ENCODE measurements around the gene CENPM. TPM values are rescaled to one million over a fixed set of nuclear protein-coding genes. Genes with fewer than 3 reads are reported as not detected.

Gene CENPM
- total RNA-seq, 4 donors from 2014 or later = not detected

DNA sequence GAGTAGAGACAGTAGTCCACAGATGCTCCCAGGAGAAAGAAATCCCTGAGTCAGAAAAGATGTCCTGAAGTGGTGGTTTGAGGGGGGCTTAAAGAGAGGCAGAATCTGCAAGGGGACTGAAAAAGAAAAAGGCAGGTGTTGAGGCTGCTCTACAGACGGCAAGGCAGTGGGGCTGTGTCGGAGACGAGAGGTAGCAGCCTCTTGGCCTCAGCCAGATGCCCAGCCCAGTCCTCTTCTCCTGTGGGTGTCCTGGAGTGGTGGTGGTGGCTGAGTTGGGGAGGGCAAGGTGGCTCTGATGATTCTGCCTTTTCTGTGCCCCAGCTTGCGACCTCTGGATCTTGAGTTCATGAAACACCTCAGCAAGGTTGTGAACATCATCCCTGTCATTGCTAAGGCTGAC, 42.3 kb upstream of the CENPM start:
- H3K27ac ChIP-seq (replicated peaks in 1 of 4) = no peak overlapping the region
- H3K4me1 ChIP-seq = no peaks in the 10 kb centered on the region
- TF ChIP-seq, protein P1, sequence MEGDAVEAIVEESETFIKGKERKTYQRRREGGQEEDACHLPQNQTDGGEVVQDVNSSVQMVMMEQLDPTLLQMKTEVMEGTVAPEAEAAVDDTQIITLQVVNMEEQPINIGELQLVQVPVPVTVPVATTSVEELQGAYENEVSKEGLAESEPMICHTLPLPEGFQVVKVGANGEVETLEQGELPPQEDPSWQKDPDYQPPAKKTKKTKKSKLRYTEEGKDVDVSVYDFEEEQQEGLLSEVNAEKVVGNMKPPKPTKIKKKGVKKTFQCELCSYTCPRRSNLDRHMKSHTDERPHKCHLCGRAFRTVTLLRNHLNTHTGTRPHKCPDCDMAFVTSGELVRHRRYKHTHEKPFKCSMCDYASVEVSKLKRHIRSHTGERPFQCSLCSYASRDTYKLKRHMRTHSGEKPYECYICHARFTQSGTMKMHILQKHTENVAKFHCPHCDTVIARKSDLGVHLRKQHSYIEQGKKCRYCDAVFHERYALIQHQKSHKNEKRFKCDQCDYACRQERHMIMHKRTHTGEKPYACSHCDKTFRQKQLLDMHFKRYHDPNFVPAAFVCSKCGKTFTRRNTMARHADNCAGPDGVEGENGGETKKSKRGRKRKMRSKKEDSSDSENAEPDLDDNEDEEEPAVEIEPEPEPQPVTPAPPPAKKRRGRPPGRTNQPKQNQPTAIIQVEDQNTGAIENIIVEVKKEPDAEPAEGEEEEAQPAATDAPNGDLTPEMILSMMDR (IDR thresholded peaks at IDR 0.05) = no peak
- TF ChIP-seq POLR2AphosphoS5 (IDR thresholded peaks at IDR 0.05) (no peak), POLR2A (IDR thresholded peaks at IDR 0.05; ENCODE audit: low read depth) (no peak), EP300 (IDR thresholded peaks at IDR 0.05) (no peak)
- intact Hi-C loops (cut with DNase I) = no loop called here
- no peaks in the 10 kb centered on the region for H3K9me3 ChIP-seq
- no peaks in the 10 kb centered on the region for H3K36me3 ChIP-seq
- 87% methylated on average over 4 of the region's 4 CpGs for WGBS
- no peak for DNase-seq (ENCODE audit: extremely low spot score)
- no peaks in the 10 kb centered on the region for H3K27me3 ChIP-seq
- no peak overlapping the region for H3K4me3 ChIP-seq

DNA sequence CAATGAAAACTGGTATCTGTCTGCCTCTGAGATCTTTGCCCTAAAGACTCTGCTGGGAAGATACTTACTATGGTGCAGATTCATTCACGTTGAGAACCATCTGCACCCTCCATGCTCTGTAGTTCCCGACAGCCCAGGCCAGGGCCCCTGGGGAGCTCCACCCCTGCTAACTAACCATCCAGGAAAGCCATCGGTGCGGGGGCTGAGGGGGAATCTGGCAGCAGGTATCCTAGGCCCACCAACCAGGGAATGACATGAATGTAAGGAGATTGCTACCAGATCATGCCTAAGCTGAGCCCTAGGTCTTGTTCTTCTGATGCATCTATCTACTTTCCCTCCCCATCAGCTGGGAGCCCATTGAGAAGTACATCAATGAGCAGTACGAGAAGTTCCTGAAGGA, 40.3 kb upstream of the CENPM start:
- 89% methylated on average over 5 of the region's 5 CpGs for WGBS
- H3K27ac ChIP-seq (replicated peaks in 1 of 4) = no peak overlapping the region
- intact Hi-C loops (cut with DNase I) = no loop called here
- DNase-seq (ENCODE audit: extremely low spot score) = no peak
- H3K9me3 ChIP-seq = no peaks in the 10 kb centered on the region
- TF ChIP-seq EP300 (IDR thresholded peaks at IDR 0.05) = no peak
- TF ChIP-seq POLR2AphosphoS5 (IDR thresholded peaks at IDR 0.05) = no peak
- no peak for TF ChIP-seq POLR2A (IDR thresholded peaks at IDR 0.05; ENCODE audit: low read depth)
- TF ChIP-seq, protein P1 (IDR thresholded peaks at IDR 0.05) = no peak
- H3K4me3 ChIP-seq = no peak overlapping the region
- H3K36me3 ChIP-seq = no peaks in the 10 kb centered on the region
- no peaks in the 10 kb centered on the region for H3K4me1 ChIP-seq
- H3K27me3 ChIP-seq = no peaks in the 10 kb centered on the region

DNA sequence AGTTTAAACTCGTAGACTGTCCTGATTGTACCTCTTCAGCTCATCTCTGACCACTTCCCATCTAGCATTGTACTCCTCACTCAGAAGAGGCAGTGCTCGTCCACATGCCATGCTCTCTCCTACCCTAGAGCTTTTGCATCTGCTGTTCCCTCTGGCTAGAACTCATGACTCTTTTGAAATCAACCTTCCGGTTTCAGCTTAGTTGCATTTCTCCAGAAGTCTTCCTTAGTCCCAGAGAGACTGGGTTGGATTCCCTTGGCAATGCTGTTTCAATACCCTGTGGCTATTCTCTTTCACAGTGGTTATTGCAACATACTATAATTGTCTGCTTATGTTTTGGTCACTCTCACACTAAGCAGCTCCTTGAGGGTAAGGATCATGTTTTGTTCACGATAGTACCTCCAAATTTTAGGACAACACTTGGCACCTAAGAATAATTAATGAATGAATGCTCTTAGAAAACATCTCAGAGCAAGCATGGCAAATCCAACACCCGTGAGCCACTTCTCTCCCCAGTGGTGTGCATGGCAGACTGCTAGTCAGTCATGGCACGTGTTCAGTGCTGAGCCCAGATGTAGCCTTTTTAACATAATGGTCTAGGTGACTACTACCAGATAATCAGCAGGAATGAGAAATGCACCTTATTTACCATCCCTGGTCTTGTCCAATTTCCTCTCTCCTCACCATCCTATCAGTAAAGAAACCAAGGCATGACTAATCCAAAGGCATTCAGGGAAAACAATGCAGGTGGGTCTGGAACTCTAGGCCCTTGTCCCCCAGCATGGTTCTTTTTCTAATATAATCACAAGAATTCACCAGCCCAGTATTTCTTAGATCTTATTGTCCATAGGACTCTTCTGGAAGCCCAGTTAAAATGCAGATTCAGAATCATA, 36.8 kb upstream of the CENPM start:
- Histone ChIP-seq H3K4me1 (no peaks in the 10 kb centered on the region), H3K9me3 (no peaks in the 10 kb centered on the region), H3K27ac (replicated peaks in 1 of 4) (no peak overlapping the region), H3K4me3 (no peak overlapping the region), H3K27me3 (peaks cover 0 to 10% (median 0%) of the 10 kb centered on the region in 4 donors), H3K36me3 (no peaks in the 10 kb centered on the region)
- WGBS = 86% methylated on average over 6 of the region's 6 CpGs
- intact Hi-C loops (cut with DNase I) = no loop called here
- TF ChIP-seq POLR2A (IDR thresholded peaks at IDR 0.05; ENCODE audit: low read depth) = no peak
- TF ChIP-seq, protein P1 (IDR thresholded peaks at IDR 0.05) = no peak
- TF ChIP-seq EP300 (IDR thresholded peaks at IDR 0.05) = no peak
- no peak for TF ChIP-seq POLR2AphosphoS5 (IDR thresholded peaks at IDR 0.05)
- no peak for DNase-seq (ENCODE audit: extremely low spot score)

DNA sequence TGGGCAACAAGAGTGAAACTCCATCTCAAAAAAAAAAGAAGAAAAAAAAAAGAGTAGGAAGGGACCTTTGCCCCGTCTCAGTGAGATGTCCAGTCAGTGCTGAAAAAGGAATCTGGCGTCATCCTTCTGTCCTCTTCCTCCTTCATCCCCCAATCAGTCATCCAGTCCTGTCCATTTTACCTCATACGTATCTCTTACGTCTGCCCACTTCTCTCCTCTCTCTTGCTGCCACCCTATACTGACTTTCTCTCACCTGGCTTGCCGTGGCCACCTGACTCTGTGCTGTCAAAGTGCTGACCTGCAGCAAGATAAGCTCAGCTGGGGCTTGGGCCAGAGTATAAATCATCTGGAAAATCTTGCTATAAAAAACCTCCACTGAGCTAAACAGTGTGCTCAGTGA, 35.9 kb upstream of the CENPM start:
- Histone ChIP-seq H3K9me3 (no peaks in the 10 kb centered on the region), H3K36me3 (no peaks in the 10 kb centered on the region), H3K27me3 (peaks cover 0 to 17% (median 1%) of the 10 kb centered on the region in 4 donors), H3K4me1 (no peaks in the 10 kb centered on the region), H3K27ac (replicated peaks in 1 of 4) (no peak overlapping the region), H3K4me3 (no peak overlapping the region)
- TF ChIP-seq EP300 (IDR thresholded peaks at IDR 0.05) (no peak), POLR2AphosphoS5 (IDR thresholded peaks at IDR 0.05) (no peak), POLR2A (IDR thresholded peaks at IDR 0.05; ENCODE audit: low read depth) (no peak)
- TF ChIP-seq, protein P1 (IDR thresholded peaks at IDR 0.05) = no peak
- no peak for DNase-seq (ENCODE audit: extremely low spot score)
- intact Hi-C loops (cut with DNase I) = no loop called here
- WGBS = 75% methylated on average over 5 of the region's 5 CpGs
